ENCODE data around the gene HTT. TPM values are rescaled to one million over a fixed set of nuclear protein-coding genes. Genes with fewer than 3 reads are reported as not detected.

The HTT gene
- total and polyA plus RNA-seq, 8 donors, result 34.5 to 75.9 (median 43.5) TPM

GRCh38 chr4:3267576-3268394 lies 193.3 kb downstream of the HTT start:
- H3K36me3 ChIP-seq, result no peaks in the 10 kb centered on the region
- H3K4me1 ChIP-seq, result no peaks in the 10 kb centered on the region
- TF ChIP-seq, protein P1, sequence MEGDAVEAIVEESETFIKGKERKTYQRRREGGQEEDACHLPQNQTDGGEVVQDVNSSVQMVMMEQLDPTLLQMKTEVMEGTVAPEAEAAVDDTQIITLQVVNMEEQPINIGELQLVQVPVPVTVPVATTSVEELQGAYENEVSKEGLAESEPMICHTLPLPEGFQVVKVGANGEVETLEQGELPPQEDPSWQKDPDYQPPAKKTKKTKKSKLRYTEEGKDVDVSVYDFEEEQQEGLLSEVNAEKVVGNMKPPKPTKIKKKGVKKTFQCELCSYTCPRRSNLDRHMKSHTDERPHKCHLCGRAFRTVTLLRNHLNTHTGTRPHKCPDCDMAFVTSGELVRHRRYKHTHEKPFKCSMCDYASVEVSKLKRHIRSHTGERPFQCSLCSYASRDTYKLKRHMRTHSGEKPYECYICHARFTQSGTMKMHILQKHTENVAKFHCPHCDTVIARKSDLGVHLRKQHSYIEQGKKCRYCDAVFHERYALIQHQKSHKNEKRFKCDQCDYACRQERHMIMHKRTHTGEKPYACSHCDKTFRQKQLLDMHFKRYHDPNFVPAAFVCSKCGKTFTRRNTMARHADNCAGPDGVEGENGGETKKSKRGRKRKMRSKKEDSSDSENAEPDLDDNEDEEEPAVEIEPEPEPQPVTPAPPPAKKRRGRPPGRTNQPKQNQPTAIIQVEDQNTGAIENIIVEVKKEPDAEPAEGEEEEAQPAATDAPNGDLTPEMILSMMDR (IDR thresholded peaks at IDR 0.05), result no peak
- H3K9me3 ChIP-seq, result no peaks in the 10 kb centered on the region
- peak in 1 of 4 donors; percentile 61 for DNase-seq
- no peaks in the 10 kb centered on the region for H3K27me3 ChIP-seq
- H3K27ac ChIP-seq, result no peak overlapping the region
- ATAC-seq, result peak; percentile 72
- intact Hi-C loops (cut with DNase I), result no loop called here
- H3K4me3 ChIP-seq, result no peak overlapping the region

DNA sequence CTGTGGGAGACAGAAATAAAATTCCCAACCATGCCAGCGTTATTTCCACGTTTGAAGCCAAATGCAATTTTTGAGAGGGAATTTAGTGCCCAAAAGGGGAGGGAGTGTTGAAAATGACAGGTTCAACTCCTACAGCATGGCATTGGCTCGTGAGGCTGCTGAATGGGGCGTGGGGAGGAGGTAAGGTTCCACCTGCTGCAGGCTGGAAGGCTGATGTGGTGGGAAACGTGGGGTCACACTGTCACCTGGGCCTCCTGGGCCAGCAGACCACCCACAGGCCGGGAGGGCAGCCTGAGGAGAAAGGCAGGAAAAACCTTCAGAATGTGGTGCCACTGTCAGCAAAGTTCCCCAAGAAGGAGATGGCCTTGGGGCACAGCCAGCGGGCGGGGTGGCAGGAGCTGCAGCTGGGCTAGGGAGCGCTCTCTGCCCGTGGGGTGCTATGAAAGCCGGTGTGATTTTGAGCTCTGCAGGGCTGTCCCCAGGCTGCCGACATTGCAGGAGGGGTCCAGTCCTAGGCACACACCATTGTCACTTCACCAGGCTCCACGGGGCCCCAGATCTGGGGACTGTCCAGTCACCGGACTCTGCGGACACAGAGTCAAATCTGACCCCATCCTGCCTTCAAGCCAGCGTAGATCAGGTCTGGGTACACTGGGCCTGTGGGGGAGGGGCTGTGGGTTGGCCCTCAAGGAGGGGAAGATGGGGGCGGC lies 194.1 kb downstream of the HTT start:
- DNase-seq (peak in 1 of 4 donors; percentile 55), ATAC-seq (no peak)
- TF ChIP-seq, protein P1 (IDR thresholded peaks at IDR 0.05), result no peak
- Histone ChIP-seq H3K9me3 (no peaks in the 10 kb centered on the region), H3K27me3 (no peaks in the 10 kb centered on the region), H3K36me3 (no peaks in the 10 kb centered on the region), H3K27ac (no peak overlapping the region), H3K4me3 (no peak overlapping the region), H3K4me1 (no peaks in the 10 kb centered on the region)
- intact Hi-C loops (cut with DNase I), result no loop called here

- intact Hi-C loops (cut with DNase I), result no loop called here
- Histone ChIP-seq H3K4me1 (no peaks in the 10 kb centered on the region), H3K9me3 (no peaks in the 10 kb centered on the region), H3K27ac (no peak overlapping the region), H3K4me3 (no peak overlapping the region), H3K36me3 (no peaks in the 10 kb centered on the region), H3K27me3 (no peaks in the 10 kb centered on the region)
- peak; percentile 16 for ATAC-seq
- DNase-seq, result peak in 1 of 4 donors; percentile 67
- TF ChIP-seq, protein P1 (IDR thresholded peaks at IDR 0.05), result no peak
Measured at GRCh38 chr4:3269105-3269927, 194.8 kb downstream of the HTT start.

- intact Hi-C loops (cut with DNase I), result no loop called here
- no peak for ATAC-seq
Measured at GRCh38 chr4:3269991-3270611, 195.6 kb downstream of the HTT start.

More at GRCh38 chr4:3269991-3270611, 195.6 kb downstream of the HTT start:
- DNase-seq, result peak in 1 of 4 donors; percentile 65
- no peaks in the 10 kb centered on the region for H3K36me3 ChIP-seq
- no peaks in the 10 kb centered on the region for H3K9me3 ChIP-seq
- no peaks in the 10 kb centered on the region for H3K27me3 ChIP-seq
- H3K27ac ChIP-seq, result no peak overlapping the region
- H3K4me1 ChIP-seq, result no peaks in the 10 kb centered on the region
- TF ChIP-seq, protein P1 (IDR thresholded peaks at IDR 0.05), result no peak
- H3K4me3 ChIP-seq, result no peak overlapping the region

Data from left lung (tissue), 10 donors.